ENCODE results near the gene CORO7.

Gene CORO7

DNA sequence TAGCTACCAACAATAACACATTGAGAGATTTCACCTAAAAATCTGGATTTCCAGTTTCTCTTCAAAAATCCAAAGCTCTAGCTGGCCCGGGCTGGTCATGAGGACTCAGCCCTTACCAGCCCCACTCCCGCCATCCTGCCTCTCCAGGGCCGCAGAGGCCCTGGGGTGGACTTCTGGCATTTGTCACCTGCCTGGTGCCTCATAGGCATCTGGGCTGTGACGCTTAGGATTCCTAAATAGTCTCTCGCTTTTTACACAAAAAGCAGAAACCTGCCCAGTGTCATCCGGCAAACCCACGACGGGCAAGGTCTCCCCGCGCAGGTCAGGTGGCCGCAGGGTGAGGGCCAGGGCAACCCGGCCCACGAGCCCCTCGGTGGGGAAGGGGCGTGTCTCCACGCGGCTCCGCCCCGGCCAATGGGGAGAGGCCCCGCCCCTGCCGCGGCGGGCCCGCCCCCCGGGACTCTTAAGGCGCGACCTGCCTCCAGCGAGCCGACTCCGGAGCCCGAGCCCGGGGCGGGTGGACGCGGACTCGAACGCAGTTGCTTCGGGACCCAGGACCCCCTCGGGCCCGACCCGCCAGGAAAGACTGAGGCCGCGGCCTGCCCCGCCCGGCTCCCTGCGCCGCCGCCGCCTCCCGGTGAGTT is 44.9 kb downstream of the CORO7 start, which contains the start of gene VASN:
Gene VASN (plus strand): TSS at position 492 of the 644 bp plus-strand sequence. CDS start 9,030 bp downstream, outside the sequence.
- peak; percentile 82 for ATAC-seq
- peak; percentile 78 for DNase-seq

DNA sequence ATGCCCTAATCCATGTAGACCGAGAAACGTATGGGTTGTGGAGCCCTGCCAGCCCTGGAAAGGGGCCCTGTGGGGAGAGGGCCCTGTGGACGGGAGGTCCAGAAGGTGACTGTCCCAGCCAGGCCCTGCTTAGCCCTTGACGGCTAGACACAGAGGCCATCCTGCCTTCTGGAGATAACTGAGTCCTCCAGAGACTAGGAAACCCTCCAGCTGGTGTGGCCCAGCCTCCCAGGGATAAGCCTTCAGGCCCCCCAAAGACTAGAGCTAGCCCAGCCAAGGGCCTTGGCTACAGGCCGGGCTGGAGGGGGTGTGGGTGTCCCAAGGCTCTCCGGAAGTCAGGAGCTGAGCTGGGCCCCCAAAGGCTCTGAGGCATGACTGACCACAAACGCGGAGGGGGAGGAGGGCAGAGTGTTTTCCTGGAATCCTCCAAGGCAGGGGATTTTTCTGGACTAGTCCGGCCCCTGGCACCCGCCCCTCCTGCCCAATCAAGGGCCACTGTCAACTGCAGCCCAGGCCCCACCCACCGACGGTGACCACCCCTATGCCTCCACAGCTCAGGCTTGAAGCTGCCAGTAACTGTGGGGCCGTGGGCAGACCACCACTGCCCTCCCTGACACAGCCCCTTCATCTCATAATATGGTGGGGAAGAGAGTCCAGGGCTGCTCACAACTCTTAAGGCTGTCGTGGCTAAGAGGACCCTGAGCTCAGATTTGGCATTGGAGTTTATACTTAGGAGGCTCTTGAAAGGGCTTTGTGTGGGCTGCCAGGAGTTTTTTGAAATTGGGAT is 45.6 kb downstream of the CORO7 start:
- DNase-seq (no peak), ATAC-seq (no peak)

DNA sequence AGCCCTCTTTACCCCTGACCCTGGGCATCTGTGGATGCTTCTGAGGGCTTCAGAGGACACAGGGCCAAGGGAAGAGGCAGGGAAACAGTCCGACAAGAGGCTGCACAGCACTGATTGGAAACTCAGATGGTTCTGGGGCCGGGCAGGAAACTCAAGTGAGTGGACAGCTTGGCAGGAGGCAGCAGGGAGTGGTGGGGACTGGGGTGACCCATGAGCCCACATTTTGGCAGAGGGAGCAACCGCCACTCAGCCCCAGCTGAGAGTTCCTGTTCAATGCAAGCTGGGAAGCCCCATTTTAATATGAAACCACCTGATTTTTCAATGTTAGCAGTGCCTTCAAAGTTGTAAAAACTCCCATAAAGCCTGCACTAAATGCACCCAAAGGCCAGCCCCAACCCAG is 46.2 kb downstream of the CORO7 start:
- no peak for ATAC-seq
- DNase-seq, result no peak

DNA sequence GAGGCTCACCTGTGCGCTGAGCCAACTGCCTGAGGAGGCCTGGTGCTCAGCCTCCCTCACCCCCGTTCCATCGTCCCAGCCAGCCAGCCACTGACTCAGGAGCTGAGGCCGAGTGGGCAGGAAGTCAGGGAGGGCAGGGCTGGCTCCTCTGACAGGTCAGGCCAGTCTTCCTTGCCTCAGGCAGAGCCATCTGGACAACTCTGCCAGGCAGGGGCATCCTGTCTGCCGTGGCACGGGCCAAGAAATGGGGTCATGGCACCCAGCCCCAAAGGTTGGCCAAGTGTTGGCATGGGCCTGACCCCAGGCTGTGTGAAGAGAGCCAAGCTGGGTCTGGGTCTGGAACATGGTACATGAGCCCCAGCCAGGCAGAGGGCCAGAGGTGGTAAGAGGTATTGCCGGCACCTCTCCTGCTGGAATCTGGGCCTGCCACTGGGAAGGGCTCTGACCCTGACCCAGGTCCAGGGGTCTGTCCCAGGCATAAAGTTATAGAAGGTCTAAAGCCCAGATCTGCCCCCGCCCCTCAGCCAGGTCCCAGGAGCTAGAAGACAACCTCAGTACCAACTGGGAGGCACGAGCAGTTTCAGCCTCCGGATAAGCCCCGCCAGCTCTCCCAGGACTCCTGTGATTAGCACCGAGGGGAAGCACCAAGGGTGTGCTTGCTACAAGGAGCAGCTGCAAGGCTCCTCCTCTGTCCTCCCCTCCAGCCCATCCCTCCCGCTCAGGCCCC is 47.2 kb downstream of the CORO7 start:
- DNase-seq, result no peak
- ATAC-seq, result no peak

DNA sequence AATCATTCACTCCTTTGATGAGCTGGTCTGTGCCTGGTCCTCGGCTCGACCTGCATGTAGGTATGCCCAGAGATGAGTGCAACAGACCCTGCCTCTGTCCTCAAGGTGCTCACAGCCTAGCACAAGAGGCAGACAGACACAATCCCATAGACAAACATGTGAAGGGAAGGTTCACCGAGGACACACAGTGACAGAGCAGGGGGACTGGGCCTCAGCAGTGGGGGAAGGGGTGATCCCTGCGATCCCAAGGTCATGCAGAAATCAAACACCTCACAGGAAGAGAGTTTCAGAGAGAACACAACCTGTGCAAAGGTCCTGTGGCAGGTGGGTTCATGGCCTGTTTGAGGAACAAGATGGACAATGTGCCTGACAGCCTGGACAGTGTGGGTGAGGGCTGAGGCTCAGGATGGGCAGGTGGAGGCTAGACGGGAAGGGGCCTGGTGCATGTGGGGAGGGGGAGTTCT is 49.0 kb downstream of the CORO7 start:
- ATAC-seq (no peak), DNase-seq (no peak)

DNA sequence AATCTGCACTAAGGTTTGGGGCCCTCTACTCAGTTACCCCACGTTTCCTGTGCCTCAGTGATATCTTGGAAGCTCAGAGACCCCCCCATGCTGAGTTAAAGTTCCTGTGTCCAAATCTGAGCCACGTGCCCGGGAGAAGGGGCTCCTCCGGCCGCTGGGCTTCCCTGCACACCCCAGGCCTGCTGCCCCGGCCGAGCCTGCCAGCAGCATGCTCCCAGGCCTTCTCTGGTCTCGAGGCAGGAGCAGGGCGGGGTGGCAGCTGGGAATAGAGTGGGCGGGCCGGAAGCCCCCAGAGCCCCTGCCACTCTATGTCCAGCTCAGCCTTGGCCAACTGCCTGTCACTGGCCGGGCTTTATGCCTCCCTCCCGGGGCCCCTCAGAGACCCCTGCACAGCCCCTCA is 50.4 kb downstream of the CORO7 start:
- no peak for ATAC-seq
- DNase-seq, result no peak

DNA sequence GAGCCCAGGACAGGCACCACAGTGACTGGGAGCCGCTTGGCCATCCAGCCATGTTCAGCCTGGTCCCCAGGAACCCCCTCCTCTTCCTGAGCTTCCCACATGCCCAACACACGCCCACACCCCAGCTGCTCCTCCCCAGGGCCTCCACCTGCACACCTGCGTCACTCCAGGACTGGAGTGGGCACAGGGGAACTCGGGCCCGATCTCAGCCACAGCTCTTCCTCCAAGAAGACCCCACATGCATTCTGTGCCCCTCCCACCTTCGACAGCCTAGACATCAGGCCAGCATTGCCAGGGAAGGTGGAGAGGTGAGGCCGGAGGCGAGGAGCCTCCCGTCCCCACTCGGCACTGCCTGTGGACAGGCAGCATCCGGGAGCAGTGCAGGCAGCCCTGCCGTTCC is 50.8 kb downstream of the CORO7 start:
- DNase-seq (no peak), ATAC-seq (no peak)

DNA sequence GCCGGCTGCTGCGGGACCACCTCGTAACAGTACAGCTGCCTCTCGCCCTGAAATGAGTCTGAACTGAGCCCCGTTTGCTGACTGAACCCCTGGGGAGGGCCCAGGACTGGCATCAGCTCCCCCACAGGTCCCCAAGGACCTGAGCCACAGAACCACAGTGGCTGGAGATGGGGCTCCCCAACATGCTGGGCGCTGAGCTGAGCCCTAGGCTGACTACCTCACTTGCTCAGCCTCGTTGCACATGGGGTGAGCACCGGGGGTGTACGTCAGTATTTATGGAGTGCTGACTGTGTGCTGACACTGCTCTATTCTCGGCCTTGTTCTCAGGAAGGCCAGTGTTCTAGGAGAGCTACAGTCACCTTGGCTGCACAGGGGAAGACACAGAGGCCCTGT is 51.4 kb downstream of the CORO7 start:
- DNase-seq (no peak), ATAC-seq (no peak)

DNA sequence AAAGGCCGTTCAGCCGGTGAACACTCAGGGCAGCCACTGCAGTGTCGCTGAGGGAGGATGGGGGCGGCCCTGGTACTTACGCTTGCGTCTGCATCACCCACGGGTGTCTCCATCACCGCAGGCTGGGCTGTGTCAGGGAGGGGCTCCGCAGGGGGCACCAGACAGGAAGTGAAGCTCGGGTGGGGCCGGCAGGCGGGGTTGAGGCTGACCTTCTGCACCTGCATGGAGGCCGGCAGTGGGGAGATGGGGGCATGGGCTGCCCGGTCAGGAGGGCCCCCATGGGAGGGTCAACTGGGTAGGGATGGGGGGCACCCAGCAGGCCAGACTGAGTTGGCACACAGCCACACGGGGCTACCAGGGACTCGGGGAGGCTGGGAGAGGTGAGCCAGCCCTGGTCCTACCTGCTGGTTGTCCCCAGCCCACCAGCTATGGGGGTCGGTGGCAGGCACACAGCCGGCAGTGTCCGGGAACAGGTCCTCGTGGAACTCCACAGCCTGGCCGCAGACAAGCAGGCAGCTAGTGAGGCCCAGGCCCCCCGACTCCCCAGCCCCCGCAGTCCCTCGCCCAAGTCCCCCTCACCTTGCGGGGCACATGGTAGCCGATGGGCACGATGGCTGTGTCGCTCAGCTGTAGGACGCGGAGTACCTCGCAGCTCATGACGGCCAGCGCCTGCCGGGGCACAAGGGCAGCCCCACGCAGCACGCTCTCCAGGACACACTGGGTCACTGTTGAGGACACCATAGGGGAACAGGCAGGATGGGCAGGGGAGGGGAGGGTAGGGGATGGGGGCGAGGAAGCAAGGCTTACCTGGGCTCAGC is 52.0 kb downstream of the CORO7 start:
- no peak for ATAC-seq
- DNase-seq, result no peak

DNA sequence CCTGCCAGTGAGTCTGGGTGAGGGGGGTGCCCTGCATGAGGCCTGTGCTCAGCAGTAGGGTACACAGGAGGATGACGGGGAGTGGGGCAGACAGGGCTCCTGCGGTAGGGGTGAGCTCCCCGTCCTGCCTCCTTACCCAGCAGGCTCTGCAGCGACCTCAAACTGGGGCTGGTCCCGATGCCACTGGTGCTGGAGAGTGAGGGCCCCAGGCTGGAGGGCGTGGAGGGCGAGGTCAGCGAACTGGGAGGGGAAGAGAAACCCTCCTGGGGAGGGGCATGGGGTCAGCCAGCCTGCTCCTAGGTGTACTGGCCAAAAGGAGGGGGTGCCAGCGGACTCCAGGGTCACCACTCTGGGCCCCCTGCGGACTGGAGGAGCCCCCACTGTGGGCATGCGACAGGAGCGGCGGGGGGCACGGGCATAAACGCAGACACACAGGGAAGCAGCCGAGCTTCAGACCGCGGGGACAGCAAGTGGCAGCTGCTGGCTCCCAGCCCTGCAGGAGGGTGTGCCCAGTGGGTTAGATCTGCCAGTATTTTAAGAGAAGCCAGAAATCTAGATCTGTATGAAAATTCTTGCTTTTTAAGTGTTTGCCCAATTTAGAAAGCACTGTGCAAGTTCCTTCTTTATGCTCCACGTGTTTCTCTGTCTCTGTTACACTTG is 53.8 kb downstream of the CORO7 start:
- DNase-seq, result no peak
- ATAC-seq, result no peak

DNA sequence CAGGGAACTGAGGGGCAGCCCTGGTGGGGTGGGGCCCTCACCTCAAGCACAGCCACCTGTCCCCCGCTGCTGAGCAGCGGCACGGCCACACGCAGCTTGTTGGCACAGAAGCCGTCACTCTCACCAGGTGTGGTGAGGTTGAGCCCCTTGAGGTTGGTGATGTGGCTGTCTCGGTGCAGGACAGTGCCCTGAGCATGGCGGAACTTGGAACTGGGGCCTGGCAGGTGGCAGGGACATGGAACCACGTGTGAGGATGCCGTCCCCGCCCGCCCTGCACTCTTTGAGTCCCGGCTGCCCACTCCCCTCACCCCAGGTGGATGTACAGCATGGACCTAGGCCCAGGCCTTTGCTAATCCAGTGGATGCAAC is 54.5 kb downstream of the CORO7 start:
- no peak for DNase-seq
- ATAC-seq, result no peak

DNA sequence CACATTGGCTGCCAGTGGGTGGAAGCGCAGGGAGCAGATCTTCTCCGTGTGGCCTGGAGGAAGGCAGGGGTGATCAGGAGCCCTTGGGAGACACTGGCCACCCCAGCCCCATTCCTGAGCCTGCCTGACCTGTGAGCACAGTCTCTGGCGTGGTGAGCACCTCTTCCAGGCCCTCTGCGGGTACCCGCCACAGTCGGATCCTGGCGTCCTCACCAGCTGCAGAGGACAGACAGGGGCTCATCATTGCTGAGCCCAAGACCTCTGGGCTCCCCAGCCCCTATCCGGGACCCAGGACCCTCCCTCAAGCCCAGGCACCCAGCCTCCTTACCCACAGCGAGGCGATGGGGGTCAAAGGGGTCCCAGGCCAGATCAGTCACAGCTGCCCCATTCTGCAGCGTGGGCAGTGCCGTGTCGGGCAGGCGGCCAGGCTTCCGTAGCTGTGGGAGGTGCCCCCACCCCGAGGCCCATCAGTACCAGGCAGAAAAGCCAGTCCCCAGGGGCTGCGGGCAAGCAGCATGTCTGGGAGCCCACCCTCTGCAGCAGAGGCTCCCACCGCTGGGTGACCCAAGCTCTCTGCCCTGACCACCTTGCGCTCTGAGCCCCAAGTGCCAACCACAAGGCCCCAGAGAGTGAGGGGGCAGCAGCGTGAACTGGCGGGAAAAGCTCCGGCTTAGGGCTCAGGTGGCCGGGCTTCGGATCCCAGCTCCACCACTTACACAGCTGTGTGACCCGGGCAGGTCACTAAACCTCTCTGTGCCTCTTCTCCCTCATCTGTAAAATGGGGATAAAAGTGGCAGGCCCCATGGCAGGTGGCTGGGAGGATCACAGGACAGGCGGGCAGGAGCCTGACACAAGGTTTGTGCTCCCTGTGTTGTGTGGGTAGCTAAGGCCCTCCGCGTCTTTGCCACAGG is 55.1 kb downstream of the CORO7 start:
- ATAC-seq, result no peak
- no peak for DNase-seq

DNA sequence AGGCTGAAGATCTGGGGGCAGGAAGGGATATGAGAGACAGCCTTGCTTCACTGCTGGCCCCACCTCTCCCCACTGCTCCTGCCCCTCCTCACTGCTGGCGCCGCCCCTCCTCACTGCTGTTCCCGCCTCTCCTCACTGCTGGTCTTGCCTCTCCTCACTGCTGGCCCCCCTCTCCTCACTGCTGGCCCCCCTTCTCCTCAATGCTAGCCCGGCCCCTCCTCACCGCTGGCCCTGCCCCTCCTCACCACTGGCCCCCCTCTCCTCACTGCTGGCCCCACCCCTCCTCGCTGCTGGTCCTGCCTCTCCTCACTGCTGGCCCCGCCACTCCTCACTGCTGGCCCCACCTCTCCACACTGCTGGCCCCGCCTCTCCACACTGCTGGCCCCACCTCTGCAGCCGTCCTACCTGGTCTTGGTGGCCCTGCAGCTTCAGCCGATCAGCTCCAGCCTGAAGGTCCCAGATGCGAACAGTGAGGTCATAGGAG is 55.8 kb downstream of the CORO7 start:
- DNase-seq (no peak), ATAC-seq (peak; percentile 30)

DNA sequence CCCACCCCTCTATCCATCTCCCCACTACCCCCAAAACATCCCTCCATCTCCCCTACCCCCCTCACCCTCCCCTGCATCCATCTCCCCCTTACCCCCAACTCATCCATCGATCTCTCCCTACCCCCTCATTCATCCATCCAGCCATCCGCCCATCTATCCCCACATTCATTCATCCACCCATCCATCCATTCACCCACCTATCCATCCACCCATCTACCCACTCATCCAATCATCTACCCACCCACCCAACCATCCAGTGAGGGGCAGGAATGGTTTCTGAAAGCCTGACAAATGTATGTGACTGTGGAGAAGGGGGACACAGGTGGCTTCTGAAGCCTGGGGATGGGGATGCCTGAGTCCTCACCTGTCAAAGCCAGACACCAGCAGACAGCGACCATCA is 56.5 kb downstream of the CORO7 start:
- ATAC-seq (no peak), DNase-seq (no peak)

DNA sequence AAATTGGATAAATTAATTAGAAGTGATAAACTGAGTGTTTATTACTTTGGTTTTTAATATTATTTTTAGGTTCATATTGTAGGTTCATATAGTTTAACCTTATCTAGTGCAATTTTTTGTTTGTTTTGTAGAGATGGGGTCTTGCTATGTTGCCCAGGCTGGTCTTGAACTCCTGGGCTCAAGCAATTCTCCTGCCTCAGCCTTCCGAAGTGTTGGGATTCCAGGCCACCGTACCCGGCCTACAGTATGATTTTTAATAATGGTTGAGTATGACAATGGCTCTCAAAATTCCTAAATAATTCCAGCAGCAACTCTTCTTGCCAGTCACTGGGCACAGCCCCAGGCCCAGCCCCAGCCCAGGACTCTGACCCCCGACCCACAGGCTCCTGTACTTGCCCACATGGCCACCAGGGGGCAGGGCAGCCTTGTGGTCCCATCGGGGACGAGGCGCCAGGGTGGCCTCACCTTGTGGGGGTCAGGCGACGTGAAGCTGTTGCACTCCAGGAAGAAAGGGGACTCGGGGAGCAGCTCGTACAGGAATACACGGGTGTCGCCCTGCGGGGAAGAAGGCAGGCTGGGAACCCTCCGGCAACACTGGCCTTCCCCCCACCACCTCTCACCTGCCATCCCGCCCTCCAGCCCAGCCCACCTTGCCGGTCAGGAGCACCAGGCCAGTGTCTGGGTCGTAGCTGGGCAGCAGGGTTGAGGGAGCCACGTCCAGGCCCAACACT is 57.4 kb downstream of the CORO7 start:
- peak; percentile 82 for DNase-seq
- peak; percentile 63 for ATAC-seq

DNA sequence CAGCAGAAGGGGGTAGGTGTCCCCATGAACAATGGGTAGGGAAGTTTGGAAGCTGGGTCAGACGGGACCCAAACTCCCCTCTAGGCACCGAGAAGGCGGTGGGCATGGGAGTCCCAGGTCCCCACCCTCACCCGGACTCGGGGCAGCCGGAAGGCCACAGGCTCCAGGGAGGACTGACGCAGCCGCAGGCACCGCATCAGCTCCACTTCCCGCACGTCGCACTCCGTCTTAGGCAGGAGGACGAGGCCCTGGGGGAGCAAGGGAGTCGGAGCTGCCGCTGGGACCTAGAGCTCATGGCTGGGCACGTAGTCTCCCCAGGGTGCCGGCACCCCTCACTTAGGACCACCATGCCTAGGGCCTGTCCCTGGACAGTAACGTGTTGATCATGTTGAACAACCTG is 58.2 kb downstream of the CORO7 start:
- ATAC-seq, result no peak
- no peak for DNase-seq

DNA sequence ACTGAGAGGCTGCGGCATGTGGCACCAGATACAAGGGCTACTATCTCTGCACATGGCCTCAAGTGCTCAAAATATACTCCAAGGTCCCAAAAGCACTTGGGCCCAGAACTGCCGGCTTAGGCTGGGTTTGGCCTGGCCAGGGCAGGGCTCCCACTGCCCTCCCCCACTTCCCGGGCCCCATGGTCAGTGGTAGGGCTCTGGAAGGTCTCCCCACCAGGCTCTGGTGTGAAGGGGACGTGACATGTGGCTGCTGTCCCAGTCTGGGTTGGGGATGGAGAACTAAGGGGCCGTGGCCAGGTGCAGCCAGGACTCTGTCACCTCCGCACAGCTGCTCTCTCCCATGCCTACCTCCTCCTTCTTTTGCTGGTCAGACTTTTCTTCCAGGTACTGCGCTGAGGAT is 59.6 kb downstream of the CORO7 start:
- no peak for ATAC-seq

DNA sequence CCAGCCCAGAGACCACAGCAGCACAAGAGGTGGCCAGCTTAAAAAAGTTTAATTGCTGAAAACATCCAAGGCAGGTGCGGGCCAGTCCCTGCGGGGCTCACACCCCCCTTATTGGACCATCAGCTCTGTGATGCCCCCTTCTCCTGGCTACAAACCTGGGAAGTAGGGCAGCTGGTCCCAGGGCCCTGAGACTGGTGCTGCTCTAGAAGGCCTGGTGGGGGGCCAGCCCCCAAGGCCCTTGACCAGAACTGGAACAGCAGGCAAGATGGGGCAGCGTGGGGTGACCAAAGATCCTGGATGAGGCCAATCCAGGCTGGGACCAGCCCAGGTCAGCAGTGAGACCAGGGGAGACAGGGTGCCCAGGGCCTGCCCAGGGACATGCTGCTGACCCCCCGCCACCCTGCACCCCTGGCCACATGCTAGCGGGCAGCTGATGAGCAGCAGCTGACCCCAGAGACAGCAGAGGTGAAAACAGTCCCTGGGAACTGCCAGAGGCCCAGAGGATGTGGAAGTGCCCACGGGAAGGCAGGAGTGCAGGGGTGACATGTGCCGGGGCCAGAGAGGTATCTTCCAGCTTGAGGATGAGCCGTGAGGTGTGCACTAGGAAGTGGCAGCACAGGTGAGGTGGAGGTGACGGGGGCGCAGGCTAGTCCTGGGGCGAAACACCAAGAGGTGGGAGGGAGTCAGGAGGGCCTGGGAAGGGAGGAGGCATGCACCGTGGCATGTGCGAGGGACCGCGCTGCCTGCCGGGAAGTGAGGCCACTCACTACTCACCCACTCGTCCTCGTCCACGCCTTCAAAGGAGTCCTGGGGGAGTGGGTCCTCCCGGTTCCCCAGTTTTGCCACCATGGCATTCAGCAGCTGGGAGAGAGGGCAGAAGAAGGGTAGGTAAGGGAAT is 61.6 kb downstream of the CORO7 start:
- no peak for ATAC-seq
- no peak for DNase-seq

More for the DNA sequence above, 59.6 kb downstream of the CORO7 start:
- no peak for DNase-seq

DNA sequence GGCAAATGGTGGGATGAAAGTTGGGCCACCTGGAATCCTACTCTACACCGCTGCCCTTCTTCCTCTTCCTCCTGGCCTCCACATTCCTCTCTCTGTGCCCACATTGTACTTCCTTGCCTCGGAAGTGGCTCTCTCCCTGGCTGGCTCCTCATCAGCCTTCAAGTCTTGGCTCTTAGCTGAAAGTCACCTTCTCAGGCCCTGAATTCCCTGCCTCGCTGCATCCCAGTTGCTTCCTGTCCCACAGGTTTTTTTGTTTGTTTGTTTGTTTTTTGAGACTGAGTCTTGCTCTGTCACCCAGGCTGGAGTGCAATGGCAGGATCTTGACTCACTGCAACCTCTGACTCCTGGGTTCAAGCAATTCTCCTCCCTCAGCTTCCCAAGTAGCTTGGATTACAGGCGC is 62.7 kb downstream of the CORO7 start:
- no peak for ATAC-seq

More for the DNA sequence above, 62.7 kb downstream of the CORO7 start:
- no peak for DNase-seq
